Measurements from ENCODE around the gene DYNLT5.

- TF ChIP-seq, protein P1, sequence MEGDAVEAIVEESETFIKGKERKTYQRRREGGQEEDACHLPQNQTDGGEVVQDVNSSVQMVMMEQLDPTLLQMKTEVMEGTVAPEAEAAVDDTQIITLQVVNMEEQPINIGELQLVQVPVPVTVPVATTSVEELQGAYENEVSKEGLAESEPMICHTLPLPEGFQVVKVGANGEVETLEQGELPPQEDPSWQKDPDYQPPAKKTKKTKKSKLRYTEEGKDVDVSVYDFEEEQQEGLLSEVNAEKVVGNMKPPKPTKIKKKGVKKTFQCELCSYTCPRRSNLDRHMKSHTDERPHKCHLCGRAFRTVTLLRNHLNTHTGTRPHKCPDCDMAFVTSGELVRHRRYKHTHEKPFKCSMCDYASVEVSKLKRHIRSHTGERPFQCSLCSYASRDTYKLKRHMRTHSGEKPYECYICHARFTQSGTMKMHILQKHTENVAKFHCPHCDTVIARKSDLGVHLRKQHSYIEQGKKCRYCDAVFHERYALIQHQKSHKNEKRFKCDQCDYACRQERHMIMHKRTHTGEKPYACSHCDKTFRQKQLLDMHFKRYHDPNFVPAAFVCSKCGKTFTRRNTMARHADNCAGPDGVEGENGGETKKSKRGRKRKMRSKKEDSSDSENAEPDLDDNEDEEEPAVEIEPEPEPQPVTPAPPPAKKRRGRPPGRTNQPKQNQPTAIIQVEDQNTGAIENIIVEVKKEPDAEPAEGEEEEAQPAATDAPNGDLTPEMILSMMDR (conservative IDR thresholded peaks at IDR 0.05 in 1 of 2, IDR thresholded peaks at IDR 0.05 in 1 of 2; ENCODE audit: low read depth in 1 of 2, low read length in 2 of 2) = no peak
- no peak for TF ChIP-seq EZH2 (IDR thresholded peaks at IDR 0.05; ENCODE audit: low read length, missing control alignments)
Observed at GRCh38 chr1:66824771-66825170, 72.5 kb downstream of the DYNLT5 start.

Measured in fibroblast of lung (primary cell).